ENCODE results near the gene GNPDA2.

Gene GNPDA2

DNA sequence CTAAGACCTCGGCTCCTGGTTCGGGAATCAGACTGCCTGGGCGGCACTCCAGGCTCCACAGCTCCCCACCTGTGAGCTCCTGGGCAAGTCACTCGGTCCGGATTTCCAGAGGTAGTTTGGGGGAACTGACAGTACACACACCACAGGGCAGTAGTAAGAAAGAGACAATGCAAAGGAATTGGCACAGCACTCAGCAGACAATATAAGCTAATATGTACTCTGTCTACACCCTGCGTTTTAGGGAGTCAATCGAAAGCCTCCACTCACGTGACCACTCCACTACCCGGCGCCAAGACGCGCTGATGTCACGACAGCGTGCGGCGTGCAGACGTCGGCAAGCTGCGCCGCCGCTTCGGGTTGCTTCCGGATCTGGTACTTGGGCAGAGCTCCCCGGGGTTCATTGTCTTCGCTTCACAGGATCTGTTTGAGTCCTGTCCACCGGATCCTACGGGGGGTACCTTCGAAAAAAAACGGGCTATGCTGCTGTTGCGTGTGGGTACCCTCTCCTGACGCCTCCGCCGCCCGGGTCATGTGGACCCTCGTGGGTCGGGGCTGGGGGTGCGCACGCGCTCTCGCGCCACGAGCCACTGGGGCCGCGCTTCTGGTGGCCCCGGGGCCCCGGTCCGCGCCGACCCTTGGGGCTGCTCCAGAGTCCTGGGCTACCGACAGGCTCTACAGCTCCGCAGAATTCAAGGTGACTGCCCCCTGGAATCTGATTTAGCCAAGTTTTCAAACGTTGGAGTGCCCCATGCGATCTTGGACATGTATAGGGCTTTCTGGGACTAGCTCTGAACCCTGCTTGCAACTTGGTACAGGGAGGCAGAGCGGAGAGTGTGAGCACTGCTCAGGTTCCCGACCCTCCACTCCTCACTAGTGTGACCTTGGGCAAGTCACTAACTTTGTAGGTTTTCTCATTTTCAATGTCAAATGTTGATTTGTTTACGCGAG, 48.0 kb downstream of the GNPDA2 start, which contains the start of gene GUF1:
GUF1 (plus strand) TSS at position 327 of the 948 bp plus-strand sequence; CDS start at position 530, 203 bp downstream.
- DNase-seq, result peak; percentile 95

DNA sequence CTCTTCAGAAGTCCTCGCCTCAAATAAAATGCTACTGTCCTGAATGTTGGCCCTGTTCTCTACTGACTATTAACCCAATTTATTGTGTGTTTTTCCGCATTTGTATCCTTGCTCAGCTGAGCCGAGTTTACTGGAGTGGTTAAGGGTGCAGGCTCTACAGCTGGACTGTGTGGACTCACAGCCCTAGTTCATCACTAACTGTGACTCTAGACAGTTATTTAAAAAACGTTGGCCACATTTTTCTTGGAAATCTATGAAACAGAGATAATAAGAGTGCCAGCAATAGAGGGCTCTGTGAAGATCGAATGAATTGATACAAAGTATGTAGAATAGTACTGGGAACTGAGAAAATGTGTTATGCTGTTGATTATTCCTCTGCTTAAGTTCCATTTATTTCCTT, 51.0 kb downstream of the GNPDA2 start:
- no peak for DNase-seq

DNA sequence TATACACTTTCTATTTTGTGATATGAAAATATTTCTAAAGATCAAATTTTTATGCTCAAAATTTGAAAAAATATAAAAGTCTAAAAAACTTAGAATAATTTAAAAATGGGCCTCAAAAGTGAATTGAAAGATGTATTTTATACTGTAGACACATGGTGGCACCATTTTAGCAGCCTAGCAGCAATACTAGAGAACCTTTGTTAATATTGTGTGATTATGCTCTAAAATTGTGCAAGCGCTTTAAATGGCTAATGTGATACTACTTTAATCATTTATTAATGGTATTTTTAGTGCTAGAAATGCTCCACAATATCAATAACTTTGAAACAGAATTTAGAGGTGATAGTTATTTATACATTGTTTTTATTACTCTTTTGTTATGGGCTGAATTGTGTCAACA, 51.9 kb downstream of the GNPDA2 start:
- no peak for DNase-seq

DNA sequence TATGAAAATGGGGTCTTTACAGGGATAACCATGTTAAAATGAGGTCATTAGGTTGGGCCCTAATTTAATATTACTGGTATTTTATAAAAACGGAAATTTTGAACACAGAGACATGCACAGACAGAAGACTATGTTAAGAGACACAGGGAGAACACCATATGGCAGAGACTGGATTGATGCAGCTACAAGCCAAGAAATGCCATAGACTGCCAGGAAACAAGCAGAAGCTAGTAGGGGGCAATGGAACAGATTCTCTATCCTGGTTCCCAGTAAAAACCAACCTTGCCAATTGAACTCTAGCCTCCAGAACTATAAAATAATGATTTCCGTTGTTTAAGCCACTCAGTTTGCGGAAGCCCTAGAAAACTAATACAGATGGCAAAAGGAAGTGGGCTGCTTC, 54.7 kb downstream of the GNPDA2 start:
- DNase-seq, result no peak

DNA sequence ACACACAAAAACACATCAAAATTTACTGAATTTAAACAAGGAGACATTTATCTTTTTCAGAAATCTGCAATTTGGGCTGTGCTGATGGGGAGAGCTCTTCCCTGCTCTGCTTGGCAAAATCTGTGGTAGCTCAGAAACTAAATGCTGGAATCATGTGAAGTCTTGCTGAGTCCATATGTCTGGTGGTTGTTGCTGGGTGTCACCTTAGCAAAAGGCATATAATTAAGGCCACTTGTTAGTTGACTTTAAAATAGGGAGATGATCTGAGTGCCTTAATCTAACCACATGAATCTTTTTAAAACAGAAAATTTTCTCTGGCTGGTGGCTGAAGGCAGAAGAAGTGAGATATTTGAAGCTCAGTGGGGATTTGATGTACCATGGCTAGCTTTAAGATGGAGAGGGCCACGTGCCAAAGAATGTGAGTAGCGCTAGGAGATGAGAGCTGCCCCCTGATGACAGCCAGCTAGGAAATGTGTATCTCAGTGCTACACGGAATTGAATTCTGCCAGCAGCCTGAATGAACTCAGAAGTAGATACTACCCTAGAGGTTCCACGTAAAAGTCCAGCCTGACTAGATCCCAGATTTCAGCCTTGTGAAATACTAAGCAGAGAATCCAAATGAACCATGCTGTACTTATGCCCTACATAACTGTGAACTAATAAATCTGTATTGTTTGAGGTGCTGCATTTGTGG, 55.7 kb downstream of the GNPDA2 start:
- no peak for DNase-seq

DNA sequence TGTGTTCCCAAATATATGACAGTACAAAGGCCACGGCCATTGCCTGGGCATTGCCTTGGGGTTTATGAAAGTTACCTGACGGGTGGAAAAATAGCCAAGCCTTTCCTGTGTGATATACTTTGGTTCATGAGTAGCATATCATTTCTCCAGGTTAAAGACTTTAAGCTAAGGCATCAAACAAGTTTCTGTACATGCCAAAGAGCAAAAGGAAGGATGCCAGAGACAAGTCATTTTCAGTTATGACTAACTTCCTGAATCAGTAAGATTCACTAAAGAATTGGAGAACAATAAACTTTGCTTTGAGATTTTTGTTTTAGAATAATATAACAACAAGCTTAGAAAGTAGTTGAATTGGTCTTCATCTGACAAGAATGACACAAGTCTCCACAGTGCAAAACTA, 57.8 kb downstream of the GNPDA2 start:
- no peak for DNase-seq

DNA sequence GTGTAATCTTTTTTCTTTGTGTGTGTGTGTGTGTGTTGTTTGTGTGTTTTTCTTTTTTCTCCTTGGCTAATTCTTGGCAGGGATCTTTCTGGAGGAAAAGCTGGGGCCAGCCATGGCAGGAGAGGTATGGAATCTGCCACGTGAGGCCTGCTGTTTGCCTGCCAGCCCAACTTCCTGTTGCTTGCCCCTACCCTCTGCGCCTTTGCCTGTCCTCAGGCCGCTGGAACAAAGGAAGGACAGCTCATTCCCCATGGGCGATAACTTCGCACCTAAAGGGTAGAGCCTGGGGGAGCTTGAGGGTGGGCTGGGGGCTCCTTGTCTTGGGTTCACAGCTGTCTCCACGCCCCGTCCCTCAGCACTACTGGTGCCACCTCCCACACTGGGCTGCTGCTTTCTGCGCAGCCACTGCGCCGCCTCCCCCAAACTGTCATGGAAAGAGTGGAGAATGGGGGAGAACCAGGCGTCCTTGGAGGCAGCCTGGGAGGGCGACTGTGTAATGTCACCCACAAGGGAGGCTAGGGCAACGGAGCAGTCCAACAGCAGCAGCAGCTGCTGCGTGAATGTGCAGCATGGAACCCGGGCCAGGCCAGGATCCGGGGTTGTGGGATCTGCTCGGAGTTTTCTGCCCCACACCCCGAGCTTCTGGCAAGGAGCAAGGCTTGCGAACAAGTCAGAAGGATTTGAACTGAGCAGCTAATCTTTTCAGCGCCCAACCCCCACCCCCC, 62.7 kb downstream of the GNPDA2 start:
- no peak for DNase-seq

DNA sequence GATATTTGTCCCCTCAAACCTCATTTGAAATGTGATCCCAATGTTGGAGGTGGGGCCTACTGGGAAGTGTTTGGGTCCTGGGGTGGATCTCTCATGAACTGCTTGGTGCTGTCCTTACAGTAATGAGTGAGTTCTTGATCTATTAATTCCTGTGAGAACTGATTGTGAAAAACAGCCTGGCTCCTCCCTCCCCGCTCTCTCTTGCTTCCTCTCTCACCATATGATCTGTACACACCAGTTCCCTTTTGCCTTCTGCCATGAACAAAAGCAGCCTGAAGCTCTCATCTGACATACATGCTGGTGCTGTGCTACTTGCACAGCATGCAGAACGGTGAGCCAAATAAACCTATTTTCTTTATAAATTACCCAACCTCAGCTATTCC, 63.7 kb downstream of the GNPDA2 start:
- no peak for DNase-seq

DNA sequence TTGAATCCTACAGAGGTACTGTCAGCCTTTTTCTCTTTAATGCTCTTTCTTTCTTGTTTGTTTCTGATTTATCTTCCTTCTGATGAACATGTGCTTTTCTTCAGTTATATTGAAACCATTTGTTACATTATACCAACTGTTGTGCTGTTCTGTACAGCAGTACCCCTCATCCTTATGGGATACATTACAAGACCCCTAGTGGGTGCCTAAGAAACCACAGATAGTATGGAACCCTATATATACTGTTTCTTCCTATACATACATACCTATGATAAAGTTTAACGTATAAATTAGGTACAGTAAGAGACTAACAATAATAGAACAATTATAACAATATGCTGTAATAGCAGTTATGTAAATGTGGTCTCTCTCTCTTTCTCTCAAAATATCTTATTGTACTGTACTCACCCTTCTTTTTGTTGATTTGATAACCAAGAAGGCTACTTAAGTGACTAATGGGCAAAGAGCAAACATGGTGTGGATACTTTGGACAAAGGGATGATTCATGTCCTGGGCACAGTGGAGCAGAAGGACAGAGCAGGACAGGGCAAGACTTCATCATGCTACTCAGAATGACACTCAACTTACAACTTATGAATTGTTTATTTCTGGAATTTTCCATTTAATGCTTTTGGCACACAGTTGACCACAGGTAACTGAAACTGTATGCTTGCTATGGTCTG, 64.3 kb downstream of the GNPDA2 start:
- no peak for DNase-seq

DNA sequence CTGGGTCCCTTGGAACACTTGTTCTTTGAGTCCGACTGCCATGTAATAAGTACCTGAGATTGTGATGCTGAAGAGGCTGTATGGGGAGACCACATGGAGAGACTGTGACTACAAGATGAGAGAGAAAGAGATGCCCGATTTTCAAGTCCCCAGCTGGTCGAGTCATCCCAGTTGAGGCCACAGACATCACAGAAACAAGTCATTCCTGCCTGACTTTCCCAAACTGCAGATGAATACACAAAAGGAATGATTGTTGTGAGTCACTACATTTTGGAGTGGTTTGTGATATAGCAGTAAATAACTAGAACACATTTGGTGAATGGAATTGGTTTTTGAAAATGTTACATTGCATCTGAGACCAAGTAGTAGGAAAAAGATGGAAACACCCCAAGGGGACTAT, 66.0 kb downstream of the GNPDA2 start:
- no peak for DNase-seq

DNA sequence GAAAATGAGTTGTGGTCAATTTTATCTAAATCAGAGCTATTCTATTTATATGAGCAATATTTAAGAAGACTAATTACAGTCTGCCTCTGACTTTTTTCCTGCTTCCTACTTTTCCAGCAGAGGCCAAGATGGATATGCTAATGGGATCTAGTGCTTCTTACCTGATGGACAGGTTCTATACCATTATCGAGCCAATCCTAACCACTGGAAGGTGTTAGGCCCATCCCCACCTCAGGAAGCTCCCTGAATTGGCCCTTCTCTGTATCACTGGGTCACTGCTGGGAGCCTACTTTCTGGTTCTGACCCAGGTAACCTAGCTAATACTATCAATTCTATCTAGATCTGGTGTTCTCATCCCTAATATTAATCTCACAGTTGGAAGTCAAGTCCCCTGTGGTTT, 74.4 kb downstream of the GNPDA2 start:
- no peak for DNase-seq

All from femur (tissue), 1 donor.